IMR-90 (cell line): ENCODE results near the gene KLF16. TPM values are rescaled to one million over a fixed set of nuclear protein-coding genes. Genes with fewer than 3 reads are reported as not detected.

Experiments used
- ATAC-seq: fragments of 200-7000 bp; cut with Tn5 transposase; 2 replicates; pipeline ENCODE4 v1.9.1; 2020; ENCODE audit warnings: low read depth, mild to moderate bottlenecking, moderate library complexity
- BruUV-seq: library from RNA; stranded (reverse); fragments of 400-500 nt; replicated peaks from 2 replicates; lab custom pipeline; 2021; lab: Mats Ljungman, UMichigan
- CTCF ChIA-PET: fragments of 300-600 bp; formaldehyde crosslinking; extraction: SDS; loops from one replicate; lab custom pipeline; 2021; ENCODE audit warnings: antibody characterized with exemption; lab: Yijun Ruan, JAX
- POLR2A ChIA-PET: fragments of 300-600 bp; sonication (Branson Sonifier 250); formaldehyde crosslinking; loops from one replicate; lab custom pipeline; 2022; ENCODE audit warnings: antibody characterized with exemption; ENCODE audit not compliant: unreplicated experiment; lab: Charles Lee
- DNase-seq: peaks from one replicate; pipeline ENCODE4 v3.0.0; 2013
- H2AFZ ChIP-seq: replicated peaks from 2 replicates; pipeline ENCODE3; 2013; ENCODE audit warnings: low read length, mild to moderate bottlenecking; ENCODE audit not compliant: poor library complexity
- H2AK5ac ChIP-seq: 2 replicates; pipeline ENCODE4 v1.6.1; 2013; ENCODE audit warnings: low read depth, low read length, inconsistent platforms
- H2AK9ac ChIP-seq: replicated peaks from 2 replicates; pipeline ENCODE3; 2013; ENCODE audit warnings: mild to moderate bottlenecking, low read depth, low read length, moderate library complexity; ENCODE audit not compliant: poor library complexity
- H2BK120ac ChIP-seq: 2 replicates; pipeline ENCODE4 v1.6.1; 2013; ENCODE audit warnings: low read depth, low read length, inconsistent platforms
- H2BK15ac ChIP-seq: 3 replicates; pipeline ENCODE4 v1.6.1; 2013; ENCODE audit warnings: low read depth, low read length, inconsistent platforms
- H2BK20ac ChIP-seq: 2 replicates; pipeline ENCODE4 v1.6.1; 2013; ENCODE audit warnings: low read depth, mild to moderate bottlenecking, inconsistent platforms, low read length, moderate library complexity
- H2BK5ac ChIP-seq: 2 replicates; pipeline ENCODE4 v1.6.1; 2013; ENCODE audit warnings: mild to moderate bottlenecking, low read depth, low read length, inconsistent platforms; ENCODE audit not compliant: poor library complexity, severe bottlenecking
- H3K14ac ChIP-seq: replicated peaks from 2 replicates; pipeline ENCODE4 v1.6.1; 2013; ENCODE audit warnings: low read depth, low read length, inconsistent platforms
- H3K18ac ChIP-seq: 2 replicates; pipeline ENCODE4 v1.6.1; 2013; ENCODE audit warnings: low read depth, low read length, control low read depth
- H3K23ac ChIP-seq: 2 replicates; pipeline ENCODE4 v1.6.1; 2013; ENCODE audit warnings: low read depth, low read length, inconsistent platforms
- H3K27ac ChIP-seq: 2 replicates; pipeline ENCODE4 v1.5.1; 2013; ENCODE audit warnings: mild to moderate bottlenecking, control low read depth, low read length; ENCODE audit not compliant: insufficient read depth
- H3K27me3 ChIP-seq: 2 replicates; pipeline ENCODE4 v1.6.1; 2013; ENCODE audit warnings: low read length; ENCODE audit not compliant: control insufficient read depth, insufficient read depth
- H3K36me3 ChIP-seq: 2 replicates; pipeline ENCODE4 v1.6.1; 2013; ENCODE audit warnings: low read length, mixed read lengths; ENCODE audit not compliant: control insufficient read depth, insufficient read depth
- H3K4ac ChIP-seq: 2 replicates; pipeline ENCODE4 v1.6.1; 2013; ENCODE audit warnings: low read depth, low read length, inconsistent platforms
- H3K4me1 ChIP-seq: 2 replicates; pipeline ENCODE4 v1.6.1; 2013; ENCODE audit warnings: low read length, mixed read lengths; ENCODE audit not compliant: control insufficient read depth, insufficient read depth
- H3K4me2 ChIP-seq: 2 replicates; pipeline ENCODE4 v1.6.1; 2013; ENCODE audit warnings: low read depth, mild to moderate bottlenecking, control low read depth, low read length, moderate library complexity
- H3K4me3 ChIP-seq: 2 replicates; pipeline ENCODE4 v1.5.1; 2013; ENCODE audit warnings: low read depth, mild to moderate bottlenecking, control low read depth, low read length, moderate library complexity; ENCODE audit not compliant: insufficient read depth
- H3K56ac ChIP-seq: 2 replicates; pipeline ENCODE4 v1.6.1; 2013; ENCODE audit warnings: low read length, inconsistent platforms; ENCODE audit not compliant: insufficient read depth; ENCODE audit errors: extremely low read depth
- H3K79me1 ChIP-seq, 2 experiments: 2 replicates each; pipeline ENCODE4 v1.6.1; 2013; ENCODE audit warnings: low read length in 2 of 2, inconsistent platforms in 1 of 2, low read depth in 1 of 2
- H3K9ac ChIP-seq: 2 replicates; pipeline ENCODE4 v1.6.1; 2013; ENCODE audit warnings: low read depth, low read length, control low read depth
- H3K9me1 ChIP-seq: 2 replicates; pipeline ENCODE4 v1.6.1; 2013; ENCODE audit warnings: low read length, inconsistent platforms; ENCODE audit not compliant: insufficient read depth
- H3K9me3 ChIP-seq: 2 replicates; pipeline ENCODE4 v1.6.1; 2013; ENCODE audit warnings: low read length; ENCODE audit not compliant: control insufficient read depth, insufficient read depth
- H4K20me1 ChIP-seq: 2 replicates; pipeline ENCODE4 v1.6.1; 2013; ENCODE audit warnings: low read length, inconsistent platforms; ENCODE audit not compliant: insufficient read depth
- H4K5ac ChIP-seq: 2 replicates; pipeline ENCODE4 v1.6.1; 2013; ENCODE audit warnings: mild to moderate bottlenecking, low read depth, low read length, control low read depth
- H4K8ac ChIP-seq, 2 experiments: 2 replicates each; pipeline ENCODE4 v1.6.1; 2013; ENCODE audit warnings: low read depth in 2 of 2, low read length in 2 of 2, control low read depth in 1 of 2, inconsistent platforms in 1 of 2
- H4K91ac ChIP-seq: 2 replicates; pipeline ENCODE4 v1.6.1; 2013; ENCODE audit warnings: low read depth, low read length, inconsistent platforms; ENCODE audit not compliant: insufficient read depth
- BHLHE40 ChIP-seq: fragments of 150-350 bp; IDR thresholded peaks from 2 replicates; pipeline ENCODE4 v1.6.1; 2016; ENCODE audit warnings: mild to moderate bottlenecking, low read depth, low read length
- CEBPB ChIP-seq: IDR thresholded peaks from 2 replicates; pipeline ENCODE4 v1.6.1; 2012; ENCODE audit warnings: low read depth, low read length, improper control_type of control experiment
- MAZ ChIP-seq: IDR thresholded peaks from 2 replicates; pipeline ENCODE4 v1.6.1; 2012; ENCODE audit warnings: low read depth, mild to moderate bottlenecking, low read length, improper control_type of control experiment, moderate library complexity, borderline replicate concordance
- NFE2L2 ChIP-seq: fragments of 150-350 bp; IDR thresholded peaks from 2 replicates; pipeline ENCODE4 v1.6.1; 2016; ENCODE audit warnings: low read depth, mild to moderate bottlenecking, low read length
- POLR2A ChIP-seq: IDR thresholded peaks from 2 replicates; pipeline ENCODE4 v1.6.1; 2012; ENCODE audit warnings: mild to moderate bottlenecking, low read depth, low read length
- RAD21 ChIP-seq: IDR thresholded peaks from 2 replicates; pipeline ENCODE4 v1.6.1; 2012; ENCODE audit warnings: low read length, improper control_type of control experiment
- RCOR1 ChIP-seq: IDR thresholded peaks from 2 replicates; pipeline ENCODE4 v1.6.1; 2012; ENCODE audit warnings: mild to moderate bottlenecking, low read length, improper control_type of control experiment; ENCODE audit not compliant: insufficient replicate concordance
- SMC3 ChIP-seq: fragments of 150-350 bp; IDR thresholded peaks from 2 replicates; pipeline ENCODE4 v1.6.1; 2016; ENCODE audit warnings: low read depth, mild to moderate bottlenecking, antibody characterized with exemption, low read length, moderate library complexity
- WGBS, 2 experiments: methylation state at CpG; one replicate each; pipeline versions ENCODE4 v1.1.5 to v1.1.7; 2013; ENCODE audit warnings: missing lambda C conversion rate in 2 of 2; ENCODE audit not compliant: insufficient read length in 1 of 2; ENCODE audit errors: extremely low coverage in 2 of 2; 5-methylcytosine and 5-hydroxymethylcytosine counted together
- dilution Hi-C: fragments of 300-500 bp; cut with HindIII; formaldehyde crosslinking; loops from one replicate; pipeline ENCODE4 v1.14.3; 2018; ENCODE audit warnings: low sequenced_read_pairs; ENCODE audit not compliant: unreplicated experiment
- in situ Hi-C: fragments of 300-500 bp; cut with MboI; formaldehyde crosslinking; loops from 3 replicates; pipeline ENCODE4 v1.14.3; 2019; ENCODE audit warnings: low sequenced_read_pairs, inconsistent platforms, mixed read lengths
- intact Hi-C: fragments of 100-400 bp; cut with micrococcal nuclease; formaldehyde crosslinking; loops from 2 replicates; pipeline ENCODE4 v1.10.0; 2022
- polyA plus RNA-seq, 3 experiments: library from polyadenylated mRNA; depleted of rRNA; stranded (reverse); fragments of >200 nt; gene quantifications; 2 replicates each; pipeline ENCODE4 v1.2.3, GENCODE V29; 2012; ENCODE audit warnings: low replicate concordance in 1 of 3
- total RNA-seq: library from RNA; depleted of rRNA; stranded (reverse); fragments of >200 nt; gene quantifications from 2 replicates; pipeline ENCODE4 v1.2.3, GENCODE V29; 2012
- TF ChIP-seq, protein P1 (sequence below): conservative IDR thresholded peaks from 2 replicates; pipeline ENCODE4 v1.5.1; 2012; ENCODE audit warnings: mild to moderate bottlenecking, low read depth, low read length, improper control_type of control experiment
- TF ChIP-seq, protein P2 (sequence below): fragments of 150-350 bp; IDR thresholded peaks from 2 replicates; pipeline ENCODE4 v1.6.1; 2017; ENCODE audit warnings: mild to moderate bottlenecking, antibody characterized with exemption, low read length, low read depth

Gene KLF16
- total and polyA plus RNA-seq, 2 of the 4 experiments (the other 2 are of a cell fraction), result 0.90 to 13.1 TPM

DNA sequence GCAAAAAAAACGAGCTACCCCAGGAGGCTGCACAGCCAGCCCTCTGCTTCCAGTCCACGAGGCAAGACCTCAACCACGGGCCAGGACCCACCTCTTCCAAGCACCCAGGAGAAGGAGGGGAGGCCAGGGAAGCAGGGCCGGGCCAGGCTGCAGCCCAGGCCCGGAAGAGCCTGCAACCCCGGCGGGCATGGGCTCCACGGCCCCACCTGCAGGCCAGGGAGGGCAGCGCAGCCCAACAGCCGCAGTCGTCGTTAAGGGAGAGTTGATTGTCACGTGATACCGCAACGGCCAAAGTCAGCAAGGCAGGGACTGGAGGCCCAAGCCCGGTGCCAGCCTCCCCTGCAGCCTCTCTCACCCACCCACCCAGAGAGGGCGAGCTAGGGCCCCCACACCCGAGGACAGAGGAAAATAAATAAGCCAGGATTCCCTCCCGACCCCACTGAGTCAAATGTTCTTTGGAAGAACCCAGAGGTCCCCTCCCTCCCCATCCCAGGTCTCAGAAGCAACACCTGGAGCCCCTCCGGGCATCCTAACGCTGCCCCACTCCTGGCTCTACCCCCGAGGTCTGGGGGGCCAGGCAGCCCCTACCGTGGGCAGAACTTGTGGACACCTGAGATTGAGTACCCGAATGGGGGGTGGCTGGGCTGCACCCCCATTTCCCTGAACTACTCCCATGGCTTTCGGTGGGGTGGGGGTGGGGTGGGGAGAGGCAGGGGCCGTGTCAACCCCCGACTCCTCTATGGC is 9.9 kb downstream of the KLF16 start:
- Histone ChIP-seq H3K14ac (no peak overlapping the region), H3K23ac (no peak overlapping the region), H2AFZ (peak overlapping the region; percentile 81), H3K27ac (peak overlapping the region; percentile 27), H4K91ac (no peak overlapping the region), H2BK20ac (no peak overlapping the region), H3K56ac (no peak overlapping the region), H3K9ac (no peak overlapping the region), H3K9me1 (peaks cover 7% of the 10 kb centered on the region; the same call in 1 of the 2 replicates), H2BK120ac (peak overlapping the region; percentile 12; the same call in 1 of the 2 replicates), H3K79me1 (peaks cover 16 to 79% of the 10 kb centered on the region in 2 experiments), H3K4me3 (no peak overlapping the region), H2AK5ac (no peak overlapping the region), H3K9me3 (no peaks in the 10 kb centered on the region), H3K36me3 (no peaks in the 10 kb centered on the region), H2AK9ac (no peak overlapping the region), H3K4ac (peak overlapping the region; percentile 55; the same call in 1 of the 2 replicates), H4K20me1 (peaks cover 53% of the 10 kb centered on the region), H2BK5ac (no peak overlapping the region), H3K4me1 (peaks cover 37% of the 10 kb centered on the region), H4K5ac (peak overlapping the region; percentile 57; the same call in 1 of the 2 replicates), H2BK15ac (no peak overlapping the region), H3K4me2 (no peak overlapping the region; the same call in 1 of the 2 replicates), H3K27me3 (no peaks in the 10 kb centered on the region), H3K18ac (no peak overlapping the region), H4K8ac (peak overlapping the region in 1 of 2 experiments; percentile 86; a peak in 2 of 4 replicates)
- ChIA-PET CTCF (no interaction called here), POLR2A (no interaction called here)
- dilution Hi-C loops, result no loop called here
- DNase-seq (peak; percentile 68), ATAC-seq (peak; percentile 36)
- TF ChIP-seq, protein P1, sequence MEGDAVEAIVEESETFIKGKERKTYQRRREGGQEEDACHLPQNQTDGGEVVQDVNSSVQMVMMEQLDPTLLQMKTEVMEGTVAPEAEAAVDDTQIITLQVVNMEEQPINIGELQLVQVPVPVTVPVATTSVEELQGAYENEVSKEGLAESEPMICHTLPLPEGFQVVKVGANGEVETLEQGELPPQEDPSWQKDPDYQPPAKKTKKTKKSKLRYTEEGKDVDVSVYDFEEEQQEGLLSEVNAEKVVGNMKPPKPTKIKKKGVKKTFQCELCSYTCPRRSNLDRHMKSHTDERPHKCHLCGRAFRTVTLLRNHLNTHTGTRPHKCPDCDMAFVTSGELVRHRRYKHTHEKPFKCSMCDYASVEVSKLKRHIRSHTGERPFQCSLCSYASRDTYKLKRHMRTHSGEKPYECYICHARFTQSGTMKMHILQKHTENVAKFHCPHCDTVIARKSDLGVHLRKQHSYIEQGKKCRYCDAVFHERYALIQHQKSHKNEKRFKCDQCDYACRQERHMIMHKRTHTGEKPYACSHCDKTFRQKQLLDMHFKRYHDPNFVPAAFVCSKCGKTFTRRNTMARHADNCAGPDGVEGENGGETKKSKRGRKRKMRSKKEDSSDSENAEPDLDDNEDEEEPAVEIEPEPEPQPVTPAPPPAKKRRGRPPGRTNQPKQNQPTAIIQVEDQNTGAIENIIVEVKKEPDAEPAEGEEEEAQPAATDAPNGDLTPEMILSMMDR, result peak; percentile 87
- peak; percentile 18; the same call in 1 of the 2 replicates for TF ChIP-seq SMC3
- TF ChIP-seq MAZ, result 0 out of 2 replicates have a peak, but pooled peaks have one; percentile 41
- no peak for TF ChIP-seq CEBPB
- TF ChIP-seq, protein P2, sequence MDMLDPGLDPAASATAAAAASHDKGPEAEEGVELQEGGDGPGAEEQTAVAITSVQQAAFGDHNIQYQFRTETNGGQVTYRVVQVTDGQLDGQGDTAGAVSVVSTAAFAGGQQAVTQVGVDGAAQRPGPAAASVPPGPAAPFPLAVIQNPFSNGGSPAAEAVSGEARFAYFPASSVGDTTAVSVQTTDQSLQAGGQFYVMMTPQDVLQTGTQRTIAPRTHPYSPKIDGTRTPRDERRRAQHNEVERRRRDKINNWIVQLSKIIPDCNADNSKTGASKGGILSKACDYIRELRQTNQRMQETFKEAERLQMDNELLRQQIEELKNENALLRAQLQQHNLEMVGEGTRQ, result peak; percentile 87
- TF ChIP-seq BHLHE40, result peak; percentile 65
- no peak for TF ChIP-seq RCOR1
- TF ChIP-seq RAD21, result peak; percentile 41
- TF ChIP-seq NFE2L2, result 0 out of 2 replicates have a peak, but pooled peaks have one; percentile 5
- no peak for TF ChIP-seq POLR2A
- WGBS, 2 experiments, result 12% methylated on average over 7 of the region's 27 CpGs; no CpG with 5 or more reads in 1 of the 2 experiments
- TSS peak; percentile 40 for BruUV-seq
- in situ Hi-C loops, result no loop called here
- intact Hi-C loops, result no loop called here
